Measurements from ENCODE around the gene TICAM2. TPM values are rescaled to one million over a fixed set of nuclear protein-coding genes. Genes with fewer than 3 reads are reported as not detected.

Gene TICAM2
- total RNA-seq, 1 experiment from 2014 or later, result 2.1 TPM

DNA sequence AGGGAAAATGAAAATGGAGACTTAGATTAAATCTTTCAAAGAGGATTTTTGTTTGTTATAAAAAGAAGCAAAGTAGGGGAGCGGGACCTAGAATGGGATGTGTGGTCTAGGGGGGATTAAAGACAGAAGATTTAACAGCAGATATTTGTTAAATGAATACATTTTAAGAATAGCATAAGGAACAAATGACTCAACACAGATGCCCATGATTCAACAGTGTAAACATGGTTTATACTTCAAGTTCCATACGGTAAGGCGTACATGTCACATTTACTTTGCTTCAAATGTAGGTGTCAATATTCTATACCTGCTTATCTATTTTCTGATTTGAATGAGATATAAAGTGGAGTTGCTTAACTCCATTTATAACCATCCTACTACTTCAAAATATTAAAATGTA is 1.5 kb downstream of the TICAM2 start:
- no peak overlapping the region for H3K4me3 Mint-ChIP-seq (ENCODE audit: low read depth, unreplicated experiment)
- no peaks in the 10 kb centered on the region for H3K9me3 Mint-ChIP-seq (ENCODE audit: low read depth, unreplicated experiment)
- no peak for DNase-seq
- TF ChIP-seq, protein P1, sequence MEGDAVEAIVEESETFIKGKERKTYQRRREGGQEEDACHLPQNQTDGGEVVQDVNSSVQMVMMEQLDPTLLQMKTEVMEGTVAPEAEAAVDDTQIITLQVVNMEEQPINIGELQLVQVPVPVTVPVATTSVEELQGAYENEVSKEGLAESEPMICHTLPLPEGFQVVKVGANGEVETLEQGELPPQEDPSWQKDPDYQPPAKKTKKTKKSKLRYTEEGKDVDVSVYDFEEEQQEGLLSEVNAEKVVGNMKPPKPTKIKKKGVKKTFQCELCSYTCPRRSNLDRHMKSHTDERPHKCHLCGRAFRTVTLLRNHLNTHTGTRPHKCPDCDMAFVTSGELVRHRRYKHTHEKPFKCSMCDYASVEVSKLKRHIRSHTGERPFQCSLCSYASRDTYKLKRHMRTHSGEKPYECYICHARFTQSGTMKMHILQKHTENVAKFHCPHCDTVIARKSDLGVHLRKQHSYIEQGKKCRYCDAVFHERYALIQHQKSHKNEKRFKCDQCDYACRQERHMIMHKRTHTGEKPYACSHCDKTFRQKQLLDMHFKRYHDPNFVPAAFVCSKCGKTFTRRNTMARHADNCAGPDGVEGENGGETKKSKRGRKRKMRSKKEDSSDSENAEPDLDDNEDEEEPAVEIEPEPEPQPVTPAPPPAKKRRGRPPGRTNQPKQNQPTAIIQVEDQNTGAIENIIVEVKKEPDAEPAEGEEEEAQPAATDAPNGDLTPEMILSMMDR (IDR thresholded peaks at IDR 0.05; ENCODE audit: unreplicated experiment), result no peak
- intact Hi-C loops (cut with micrococcal nuclease; ENCODE audit: unreplicated experiment), result no loop called here
- H3K36me3 Mint-ChIP-seq (ENCODE audit: insufficient read depth, unreplicated experiment), result peaks cover 18% of the 10 kb centered on the region
- peaks cover 23% of the 10 kb centered on the region for H3K4me1 Mint-ChIP-seq (ENCODE audit: low read depth, unreplicated experiment)
- BruUV-seq (replicated peaks), result no TSS peak
- H3K27me3 Mint-ChIP-seq (ENCODE audit: unreplicated experiment), result no peaks in the 10 kb centered on the region
- H3K27ac Mint-ChIP-seq (ENCODE audit: unreplicated experiment), result no peak overlapping the region
- CTCF ChIA-PET, result no interaction called here

DNA sequence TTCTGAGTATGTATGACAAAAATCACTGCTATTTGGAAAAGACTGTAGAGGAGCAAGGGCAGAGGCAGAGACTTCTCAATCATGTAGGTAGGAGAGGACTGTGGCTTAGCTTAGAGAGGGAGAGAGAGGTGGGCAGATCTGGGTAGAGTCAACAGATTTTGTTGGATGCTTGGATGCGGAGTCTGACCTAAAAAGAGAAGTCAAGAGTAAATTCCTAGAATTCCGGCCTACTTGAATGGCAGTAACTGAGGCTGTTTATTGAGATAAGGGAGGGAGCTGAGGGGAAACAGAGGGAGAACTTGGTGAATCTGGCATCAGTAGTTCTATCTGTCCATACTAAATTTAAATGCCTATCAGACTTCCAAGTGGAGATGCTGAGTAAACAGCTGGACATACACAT is 2.4 kb downstream of the TICAM2 start:
- TF ChIP-seq, protein P1 (IDR thresholded peaks at IDR 0.05; ENCODE audit: unreplicated experiment), result no peak
- no peak overlapping the region for H3K27ac Mint-ChIP-seq (ENCODE audit: unreplicated experiment)
- no peaks in the 10 kb centered on the region for H3K27me3 Mint-ChIP-seq (ENCODE audit: unreplicated experiment)
- H3K36me3 Mint-ChIP-seq (ENCODE audit: insufficient read depth, unreplicated experiment), result peaks cover 18% of the 10 kb centered on the region
- no peaks in the 10 kb centered on the region for H3K9me3 Mint-ChIP-seq (ENCODE audit: low read depth, unreplicated experiment)
- intact Hi-C loops (cut with micrococcal nuclease; ENCODE audit: unreplicated experiment), result no loop called here
- H3K4me1 Mint-ChIP-seq (ENCODE audit: low read depth, unreplicated experiment), result peaks cover 23% of the 10 kb centered on the region
- H3K4me3 Mint-ChIP-seq (ENCODE audit: low read depth, unreplicated experiment), result no peak overlapping the region
- no peak for DNase-seq
- BruUV-seq (replicated peaks), result no TSS peak
- CTCF ChIA-PET, result no interaction called here

DNA sequence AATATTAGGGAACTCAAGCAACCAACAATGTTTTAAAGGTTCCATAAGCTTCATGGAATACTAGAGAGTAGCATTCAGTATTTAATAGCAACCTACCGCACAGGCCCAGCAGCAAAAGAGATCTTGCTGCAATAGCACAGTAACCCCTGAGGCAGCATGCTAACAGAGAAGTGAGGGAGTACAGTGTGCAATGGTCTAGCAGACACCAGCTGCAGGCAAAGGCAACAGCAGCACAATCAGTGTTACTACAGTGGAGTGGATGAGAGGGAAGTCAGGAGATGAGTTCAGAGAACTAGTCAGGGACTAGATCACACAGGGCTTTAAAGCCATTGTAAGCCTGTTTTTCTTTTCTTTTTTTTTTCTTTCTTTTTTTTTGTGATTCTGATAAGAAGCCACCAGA is 2.8 kb downstream of the TICAM2 start:
- TF ChIP-seq, protein P1 (IDR thresholded peaks at IDR 0.05; ENCODE audit: unreplicated experiment), result no peak
- Mint-ChIP-seq H3K9me3 (ENCODE audit: low read depth, unreplicated experiment) (no peaks in the 10 kb centered on the region), H3K27ac (ENCODE audit: unreplicated experiment) (no peak overlapping the region), H3K36me3 (ENCODE audit: insufficient read depth, unreplicated experiment) (peaks cover 18% of the 10 kb centered on the region), H3K4me1 (ENCODE audit: low read depth, unreplicated experiment) (peaks cover 23% of the 10 kb centered on the region), H3K4me3 (ENCODE audit: low read depth, unreplicated experiment) (no peak overlapping the region), H3K27me3 (ENCODE audit: unreplicated experiment) (no peaks in the 10 kb centered on the region)
- BruUV-seq (replicated peaks), result no TSS peak
- no peak for DNase-seq
- CTCF ChIA-PET, result no interaction called here
- intact Hi-C loops (cut with micrococcal nuclease; ENCODE audit: unreplicated experiment), result no loop called here

DNA sequence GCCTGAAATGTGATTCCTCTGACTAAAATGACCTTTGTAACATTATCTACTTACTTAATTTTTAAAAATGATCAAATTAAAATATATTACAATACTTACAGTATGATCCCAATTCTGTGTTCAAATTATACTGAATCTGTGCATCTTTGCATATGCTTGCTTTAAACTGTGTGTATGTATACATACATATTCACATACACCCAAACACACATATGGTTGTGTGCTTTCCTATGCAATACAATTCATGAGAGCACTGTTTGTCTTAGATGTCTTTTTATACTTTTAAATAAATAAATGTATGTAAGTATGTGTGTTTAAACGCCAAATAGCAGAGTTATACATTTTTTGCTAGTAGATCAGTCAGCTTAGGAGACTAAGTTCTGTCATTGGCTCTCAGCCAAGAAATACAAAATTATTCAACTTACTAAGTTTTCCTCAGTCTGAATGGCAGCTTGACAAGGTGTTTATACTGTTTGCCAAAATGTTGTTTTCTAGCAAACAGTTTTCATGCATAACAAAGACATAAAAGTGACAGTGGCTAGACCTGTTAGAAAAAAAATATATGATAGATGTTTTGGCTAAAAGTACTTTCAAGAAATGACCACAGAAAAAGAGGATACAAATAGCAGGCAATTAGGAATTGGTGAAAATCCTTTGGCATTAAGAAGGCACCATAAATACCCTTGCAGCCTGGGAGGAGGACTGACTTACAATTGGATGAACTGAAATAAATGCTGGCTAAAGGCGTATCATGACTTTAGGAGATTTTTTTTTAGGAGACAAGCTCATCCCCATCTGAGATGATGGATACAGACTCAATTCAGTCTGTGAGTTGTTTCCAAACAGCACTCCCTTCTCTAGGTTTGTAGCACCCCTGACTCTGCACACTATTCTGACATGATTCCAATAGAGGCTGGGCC is 7.9 kb downstream of the TICAM2 start:
- TF ChIP-seq, protein P1 (IDR thresholded peaks at IDR 0.05; ENCODE audit: unreplicated experiment), result no peak
- H3K27ac Mint-ChIP-seq (ENCODE audit: unreplicated experiment), result no peak overlapping the region
- H3K4me1 Mint-ChIP-seq (ENCODE audit: low read depth, unreplicated experiment), result peaks cover 1% of the 10 kb centered on the region
- DNase-seq, result no peak
- no peaks in the 10 kb centered on the region for H3K9me3 Mint-ChIP-seq (ENCODE audit: low read depth, unreplicated experiment)
- no TSS peak for BruUV-seq (replicated peaks)
- H3K36me3 Mint-ChIP-seq (ENCODE audit: insufficient read depth, unreplicated experiment), result no peaks in the 10 kb centered on the region
- CTCF ChIA-PET, result no interaction called here
- intact Hi-C loops (cut with micrococcal nuclease; ENCODE audit: unreplicated experiment), result no loop called here
- no peaks in the 10 kb centered on the region for H3K27me3 Mint-ChIP-seq (ENCODE audit: unreplicated experiment)
- H3K4me3 Mint-ChIP-seq (ENCODE audit: low read depth, unreplicated experiment), result no peak overlapping the region
